Activated naive CD8-positive, alpha-beta T cell (primary cell): ENCODE measurements around the gene MYO6.
"Not testable (repeated sequence)": the region's sequence is repeated elsewhere in the genome, so short reads cannot be mapped to it uniquely, and the experiment has no call there.

Source experiments
- H3K27ac Mint-ChIP-seq: one replicate; pipeline ENCODE4 v1.8.0; 2021; ENCODE audit warnings: mixed read lengths
- H3K27me3 Mint-ChIP-seq: one replicate; pipeline ENCODE4 v1.8.0; 2021; ENCODE audit warnings: mixed read lengths
- H3K36me3 Mint-ChIP-seq: one replicate; pipeline ENCODE4 v1.8.0; 2021; ENCODE audit warnings: mixed read lengths
- H3K4me1 Mint-ChIP-seq: one replicate; pipeline ENCODE4 v1.8.0; 2021; ENCODE audit warnings: low read depth, mixed read lengths
- H3K4me3 Mint-ChIP-seq: one replicate; pipeline ENCODE4 v1.8.0; 2021; ENCODE audit warnings: mild to moderate bottlenecking, mixed read lengths
- H3K9me3 Mint-ChIP-seq: one replicate; pipeline ENCODE4 v1.8.0; 2021; ENCODE audit warnings: low read depth, mixed read lengths

MYO6 gene

GRCh38 chr6:75870389-75870788 is 121.3 kb downstream of the MYO6 start:
- Mint-ChIP-seq H3K27me3 (no peaks in the 10 kb centered on the region), H3K4me1 (no peaks in the 10 kb centered on the region), H3K4me3 (no peak overlapping the region), H3K9me3 (no peaks in the 10 kb centered on the region), H3K27ac (no peak overlapping the region), H3K36me3 (no peaks in the 10 kb centered on the region)

GRCh38 chr6:75874224-75874623 is 125.2 kb downstream of the MYO6 start:
- Mint-ChIP-seq H3K36me3 (no peaks in the 10 kb centered on the region), H3K9me3 (no peaks in the 10 kb centered on the region), H3K4me3 (no peak overlapping the region), H3K27me3 (no peaks in the 10 kb centered on the region), H3K4me1 (no peaks in the 10 kb centered on the region), H3K27ac (no peak overlapping the region)

- no peak overlapping the region for H3K27ac Mint-ChIP-seq
Measured at GRCh38 chr6:75876152-75876551, 127.1 kb downstream of the MYO6 start.

GRCh38 chr6:75880305-75880704 is 131.3 kb downstream of the MYO6 start:
- H3K27me3 Mint-ChIP-seq = no peaks in the 10 kb centered on the region

More at GRCh38 chr6:75876152-75876551, 127.1 kb downstream of the MYO6 start:
- Mint-ChIP-seq H3K4me3 (no peak overlapping the region), H3K4me1 (no peaks in the 10 kb centered on the region), H3K27me3 (no peaks in the 10 kb centered on the region), H3K36me3 (no peaks in the 10 kb centered on the region), H3K9me3 (no peaks in the 10 kb centered on the region)

GRCh38 chr6:75882734-75883133 is 133.7 kb downstream of the MYO6 start:
- H3K4me1 Mint-ChIP-seq = no peaks in the 10 kb centered on the region
- no peak overlapping the region for H3K27ac Mint-ChIP-seq
- H3K36me3 Mint-ChIP-seq = no peaks in the 10 kb centered on the region
- no peaks in the 10 kb centered on the region for H3K27me3 Mint-ChIP-seq
- no peak overlapping the region for H3K4me3 Mint-ChIP-seq
- no peaks in the 10 kb centered on the region for H3K9me3 Mint-ChIP-seq

More at GRCh38 chr6:75880305-75880704, 131.3 kb downstream of the MYO6 start:
- H3K27ac Mint-ChIP-seq = no peak overlapping the region
- no peak overlapping the region for H3K4me3 Mint-ChIP-seq
- no peaks in the 10 kb centered on the region for H3K4me1 Mint-ChIP-seq
- H3K9me3 Mint-ChIP-seq = no peaks in the 10 kb centered on the region
- no peaks in the 10 kb centered on the region for H3K36me3 Mint-ChIP-seq

- no peaks in the 10 kb centered on the region for H3K27me3 Mint-ChIP-seq
- H3K36me3 Mint-ChIP-seq = no peaks in the 10 kb centered on the region
- H3K9me3 Mint-ChIP-seq = no peaks in the 10 kb centered on the region
- H3K4me3 Mint-ChIP-seq = no peak overlapping the region
- H3K27ac Mint-ChIP-seq = no peak overlapping the region
- H3K4me1 Mint-ChIP-seq = no peaks in the 10 kb centered on the region
Measured at GRCh38 chr6:75884822-75885221, 135.8 kb downstream of the MYO6 start.

- Mint-ChIP-seq H3K36me3 (no peaks in the 10 kb centered on the region), H3K4me1 (no peaks in the 10 kb centered on the region), H3K9me3 (no peaks in the 10 kb centered on the region), H3K4me3 (no peak overlapping the region), H3K27me3 (peaks cover 3% of the 10 kb centered on the region), H3K27ac (no peak overlapping the region)
Measured at GRCh38 chr6:75892384-75892783, 143.3 kb downstream of the MYO6 start.

GRCh38 chr6:75893058-75893775 is 144.2 kb downstream of the MYO6 start:
- Mint-ChIP-seq H3K9me3 (no peaks in the 10 kb centered on the region), H3K36me3 (no peaks in the 10 kb centered on the region), H3K4me1 (no peaks in the 10 kb centered on the region), H3K4me3 (no peak overlapping the region), H3K27ac (no peak overlapping the region), H3K27me3 (peaks cover 3% of the 10 kb centered on the region)

- peaks cover 3% of the 10 kb centered on the region for H3K27me3 Mint-ChIP-seq
- no peaks in the 10 kb centered on the region for H3K9me3 Mint-ChIP-seq
- no peak overlapping the region for H3K27ac Mint-ChIP-seq
- H3K4me1 Mint-ChIP-seq = no peaks in the 10 kb centered on the region
- H3K4me3 Mint-ChIP-seq = no peak overlapping the region
- no peaks in the 10 kb centered on the region for H3K36me3 Mint-ChIP-seq
Measured at GRCh38 chr6:75893776-75894152, 144.7 kb downstream of the MYO6 start.

GRCh38 chr6:75896526-75896925 is 147.5 kb downstream of the MYO6 start:
- no peaks in the 10 kb centered on the region for H3K9me3 Mint-ChIP-seq
- H3K4me1 Mint-ChIP-seq = no peaks in the 10 kb centered on the region
- H3K27me3 Mint-ChIP-seq = peaks cover 3% of the 10 kb centered on the region
- H3K27ac Mint-ChIP-seq = no peak overlapping the region
- H3K4me3 Mint-ChIP-seq = no peak overlapping the region
- no peaks in the 10 kb centered on the region for H3K36me3 Mint-ChIP-seq

- not testable (repeated sequence) for H3K27ac Mint-ChIP-seq, H3K9me3 Mint-ChIP-seq, H3K27me3 Mint-ChIP-seq, H3K36me3 Mint-ChIP-seq, H3K4me1 Mint-ChIP-seq, H3K4me3 Mint-ChIP-seq
Measured at GRCh38 chr6:75900216-75900615, 151.2 kb downstream of the MYO6 start.

GRCh38 chr6:75905129-75905528 is 156.1 kb downstream of the MYO6 start:
- H3K27me3 Mint-ChIP-seq, H3K27ac Mint-ChIP-seq, H3K9me3 Mint-ChIP-seq, H3K4me1 Mint-ChIP-seq, H3K4me3 Mint-ChIP-seq, H3K36me3 Mint-ChIP-seq: not testable (repeated sequence)

GRCh38 chr6:75906871-75907270 is 157.8 kb downstream of the MYO6 start:
- Mint-ChIP-seq H3K4me3 (no peak overlapping the region), H3K36me3 (no peaks in the 10 kb centered on the region), H3K4me1 (no peaks in the 10 kb centered on the region), H3K27ac (no peak overlapping the region), H3K9me3 (no peaks in the 10 kb centered on the region), H3K27me3 (peaks cover 4% of the 10 kb centered on the region)

GRCh38 chr6:75907444-75907843 is 158.4 kb downstream of the MYO6 start:
- H3K27ac Mint-ChIP-seq = no peak overlapping the region
- H3K4me1 Mint-ChIP-seq = no peaks in the 10 kb centered on the region
- no peak overlapping the region for H3K4me3 Mint-ChIP-seq
- no peaks in the 10 kb centered on the region for H3K9me3 Mint-ChIP-seq
- H3K27me3 Mint-ChIP-seq = peaks cover 4% of the 10 kb centered on the region
- no peaks in the 10 kb centered on the region for H3K36me3 Mint-ChIP-seq

GRCh38 chr6:75913040-75913439 is 164.0 kb downstream of the MYO6 start:
- Mint-ChIP-seq H3K27me3 (peaks cover 3% of the 10 kb centered on the region), H3K27ac (no peak overlapping the region), H3K36me3 (no peaks in the 10 kb centered on the region), H3K4me1 (no peaks in the 10 kb centered on the region), H3K9me3 (no peaks in the 10 kb centered on the region), H3K4me3 (no peak overlapping the region)

GRCh38 chr6:75922226-75922625 is 173.2 kb downstream of the MYO6 start:
- Mint-ChIP-seq H3K4me1 (no peaks in the 10 kb centered on the region), H3K4me3 (no peak overlapping the region), H3K27me3 (peaks cover 3% of the 10 kb centered on the region), H3K27ac (no peak overlapping the region), H3K9me3 (no peaks in the 10 kb centered on the region), H3K36me3 (no peaks in the 10 kb centered on the region)
